Urothelium cell line (cell line): Measurements from ENCODE around the gene CACNA1B.
A peak's percentile ranks its signal among the peaks of the same experiment; 100 is the strongest.

Experiments
- DNase-seq: peaks from one replicate; pipeline ENCODE4 v3.0.0; 2011; ENCODE audit warnings: low spot score, mixed read lengths
- FAIRE-seq: peaks from 2 replicates; lab custom pipeline; 2011; peaks lifted over from hg19 to GRCh38; lab: Jason Lieb, UNC

CACNA1B gene

GRCh38 chr9:137978262-137978714 lies 100.7 kb downstream of the CACNA1B start:
- DNase-seq, result no peak
- FAIRE-seq, result no peak

GRCh38 chr9:137982200-137982599 lies 104.6 kb downstream of the CACNA1B start:
- FAIRE-seq (no peak), DNase-seq (no peak)

- DNase-seq, result no peak
- FAIRE-seq, result no peak
Measured at GRCh38 chr9:137984005-137984404, 106.4 kb downstream of the CACNA1B start.

GRCh38 chr9:137984520-137985257 lies 107.1 kb downstream of the CACNA1B start:
- FAIRE-seq, result no peak
- DNase-seq, result no peak

GRCh38 chr9:137985637-137986071 lies 108.1 kb downstream of the CACNA1B start:
- FAIRE-seq (no peak), DNase-seq (no peak)

GRCh38 chr9:137986268-137987099 lies 108.9 kb downstream of the CACNA1B start:
- DNase-seq (no peak), FAIRE-seq (no peak)

- DNase-seq (peak; percentile 53), FAIRE-seq (peak; percentile 80)
Measured at GRCh38 chr9:137987244-137988030, 109.9 kb downstream of the CACNA1B start.

- FAIRE-seq, result no peak
- no peak for DNase-seq
Measured at GRCh38 chr9:137988051-137988450, 110.5 kb downstream of the CACNA1B start.

- FAIRE-seq (no peak), DNase-seq (no peak)
Measured at GRCh38 chr9:137988701-137989100, 111.1 kb downstream of the CACNA1B start.

GRCh38 chr9:137989156-137989555 lies 111.6 kb downstream of the CACNA1B start:
- no peak for DNase-seq
- no peak for FAIRE-seq

- no peak for DNase-seq
- FAIRE-seq, result no peak
Measured at GRCh38 chr9:137989999-137990715, 112.6 kb downstream of the CACNA1B start.

GRCh38 chr9:138003485-138004190 lies 126.1 kb downstream of the CACNA1B start:
- FAIRE-seq (no peak), DNase-seq (no peak)

- DNase-seq (peak; percentile 1), FAIRE-seq (no peak)
Measured at GRCh38 chr9:138006576-138007233, 129.1 kb downstream of the CACNA1B start.

- FAIRE-seq, result no peak
- DNase-seq, result no peak
Measured at GRCh38 chr9:138007566-138007917, 130.0 kb downstream of the CACNA1B start.

GRCh38 chr9:138007918-138008841 lies 130.6 kb downstream of the CACNA1B start:
- DNase-seq, result peak; percentile 2
- FAIRE-seq, result no peak

GRCh38 chr9:138009016-138009802 lies 131.6 kb downstream of the CACNA1B start:
- no peak for FAIRE-seq

More at GRCh38 chr9:138009016-138009802, 131.6 kb downstream of the CACNA1B start:
- DNase-seq, result peak; percentile 2
